HCT116 (cell line): ENCODE data around the gene TECTA. TPM values are rescaled to one million over a fixed set of nuclear protein-coding genes. Genes with fewer than 3 reads are reported as not detected.

Source experiments
- ATAC-seq: fragments of 200-7000 bp; cut with Tn5 transposase; 2 replicates; pipeline ENCODE4 v1.9.1; 2020; ENCODE audit warnings: mild to moderate bottlenecking, moderate library complexity
- BruUV-seq: library from RNA; stranded (reverse); fragments of 400-500 nt; replicated peaks from 2 replicates; lab custom pipeline; 2021; lab: Mats Ljungman, UMichigan
- CTCF ChIA-PET: fragments of 300-600 bp; sonication (Branson Sonifier 250); formaldehyde crosslinking; loops from one replicate; lab custom pipeline; 2021; ENCODE audit warnings: antibody characterized with exemption; lab: Charles Lee
- POLR2A ChIA-PET: fragments of 300-600, 350-600 bp; sonication (Branson Sonifier 250); formaldehyde crosslinking; loops from one replicate; lab custom pipeline; 2021; ENCODE audit warnings: antibody characterized with exemption; lab: Charles Lee
- RAD21 ChIA-PET, 2 experiments: fragments of 300-600 bp; sonication (Branson Sonifier 250); formaldehyde crosslinking; loops; one replicate each; lab custom pipeline; 2023; ENCODE audit warnings: low total read pairs in 2 of 2; ENCODE audit not compliant: uncharacterized antibody in 2 of 2, unreplicated experiment in 2 of 2, low non-redundant PET in 1 of 2; lab: Charles Lee
- DNase-seq: peaks from one replicate; pipeline ENCODE4 v3.0.0-alpha.2; 2010; ENCODE audit warnings: low read depth, low spot score
- H2AFZ ChIP-seq: fragments of 200-600 bp; shearing (Covaris generic), sonication (generic); 2 replicates; pipeline ENCODE4 v1.6.1; 2017; ENCODE audit warnings: low read depth, mixed run types, mixed read lengths, antibody characterized with exemption, low read length; ENCODE audit not compliant: poor library complexity, severe bottlenecking
- H3K27ac ChIP-seq: 2 replicates; pipeline ENCODE4 v1.5.1; 2012; ENCODE audit warnings: low read depth, low read length
- H3K27me3 ChIP-seq: fragments of 200-600 bp; sonication (generic); 2 replicates; pipeline ENCODE4 v1.6.1; 2016; ENCODE audit warnings: mixed run types, low read length, mixed read lengths; ENCODE audit not compliant: insufficient read depth
- H3K36me3 ChIP-seq, 2 experiments: fragments of 200-500 bp in 1 of 2; fragments of 200-600 bp in 1 of 2; sonication (Bioruptor generic) in 1 of 2; sonication (generic) in 1 of 2; 2 replicates each; pipeline versions ENCODE4 v1.5.1 to v1.6.1; 2014 to 2016; ENCODE audit warnings: low read length in 2 of 2, inconsistent platforms in 1 of 2, mixed read lengths in 1 of 2, mixed run types in 1 of 2; ENCODE audit not compliant: insufficient read depth in 2 of 2, control insufficient read depth in 1 of 2
- H3K4me1 ChIP-seq, 2 experiments: fragments of 200-600 bp in 1 of 2; sonication (generic) in 1 of 2; 2 replicates each; pipeline versions ENCODE4 v1.5.1 to v1.6.1; 2012 to 2017; ENCODE audit warnings: low read length in 2 of 2, inconsistent platforms in 1 of 2, mild to moderate bottlenecking in 1 of 2, mixed read lengths in 1 of 2, mixed run types in 1 of 2, moderate library complexity in 1 of 2; ENCODE audit not compliant: insufficient read depth in 2 of 2, control insufficient read depth in 1 of 2
- H3K4me2 ChIP-seq: fragments of 200-600 bp; sonication (generic); 2 replicates; pipeline ENCODE4 v1.6.1; 2017; ENCODE audit warnings: mixed run types, low read length, mixed read lengths
- H3K4me3 ChIP-seq, 2 experiments: fragments of 200-600 bp in 1 of 2; sonication (generic) in 1 of 2; replicated peaks in 1 of 2; 2 replicates each; pipeline ENCODE4 v1.5.1; 2011 to 2016; ENCODE audit warnings: low read length in 2 of 2, control low read depth in 1 of 2, low read depth in 1 of 2, mild to moderate bottlenecking in 1 of 2, mixed read lengths in 1 of 2, mixed run types in 1 of 2
- H3K79me2 ChIP-seq: fragments of 200-600 bp; sonication (generic); 2 replicates; pipeline ENCODE4 v1.6.1; 2017; ENCODE audit warnings: mild to moderate bottlenecking, mixed run types, low read length, moderate library complexity, mixed read lengths; ENCODE audit not compliant: insufficient read depth
- H3K9ac ChIP-seq: fragments of 200-600 bp; sonication (generic); 2 replicates; pipeline ENCODE4 v1.6.1; 2016; ENCODE audit warnings: low read length, mixed read lengths
- H3K9me2 ChIP-seq: fragments of 200-600 bp; sonication (generic), shearing (Covaris generic); 2 replicates; pipeline ENCODE4 v1.6.1; 2017; ENCODE audit warnings: mixed run types, mild to moderate bottlenecking, moderate library complexity; ENCODE audit not compliant: insufficient read depth
- H3K9me3 ChIP-seq, 2 experiments: fragments of 200-500 bp in 1 of 2; fragments of 200-600 bp in 1 of 2; sonication (Bioruptor generic) in 1 of 2; sonication (generic) in 1 of 2; 2 replicates each; pipeline ENCODE4 v1.6.1; 2014 to 2017; ENCODE audit warnings: low read length in 2 of 2, mixed read lengths in 2 of 2, inconsistent platforms in 1 of 2, low read depth in 1 of 2, mild to moderate bottlenecking in 1 of 2, mixed run types in 1 of 2, moderate library complexity in 1 of 2; ENCODE audit not compliant: control insufficient read depth in 1 of 2, insufficient read depth in 1 of 2
- H4K20me1 ChIP-seq: fragments of 200-600 bp; sonication (generic), shearing (Covaris generic); 2 replicates; pipeline ENCODE4 v1.6.1; 2017; ENCODE audit warnings: mixed run types, mild to moderate bottlenecking, moderate library complexity; ENCODE audit not compliant: insufficient read depth
- CBX3 ChIP-seq: IDR thresholded peaks from 2 replicates; pipeline ENCODE4 v1.6.1; 2012; ENCODE audit warnings: low read depth
- EGR1 ChIP-seq: IDR thresholded peaks from 2 replicates; pipeline ENCODE4 v1.6.1; 2012; ENCODE audit warnings: low read depth
- ELF1 ChIP-seq: IDR thresholded peaks from 2 replicates; pipeline ENCODE4 v1.6.1; 2012; ENCODE audit warnings: low read depth, borderline replicate concordance
- EZH2 ChIP-seq: fragments of 200-600 bp; sonication (generic); IDR thresholded peaks from 2 replicates; pipeline ENCODE4 v1.6.1; 2017; ENCODE audit warnings: antibody characterized with exemption, mixed run types
- EZH2phosphoT487 ChIP-seq: fragments of 200-600 bp; IDR thresholded peaks from 2 replicates; pipeline ENCODE4 v1.6.1; 2018; ENCODE audit warnings: antibody characterized with exemption, borderline replicate concordance
- FOSL1 ChIP-seq: IDR thresholded peaks from 2 replicates; pipeline ENCODE4 v1.6.1; 2012; ENCODE audit warnings: low read depth
- JUND ChIP-seq: IDR thresholded peaks from 2 replicates; pipeline ENCODE4 v1.6.1; 2012
- POLR2A ChIP-seq: IDR thresholded peaks from 2 replicates; pipeline ENCODE4 v1.7.0; 2011; ENCODE audit warnings: borderline replicate concordance; ENCODE audit not compliant: insufficient read depth, insufficient read length; ENCODE audit errors: extremely low read depth
- POLR2AphosphoS5 ChIP-seq: IDR thresholded peaks from 2 replicates; pipeline ENCODE4 v1.6.1; 2011; ENCODE audit warnings: mild to moderate bottlenecking, low read depth, low read length, moderate library complexity
- RAD21 ChIP-seq: IDR thresholded peaks from 2 replicates; pipeline ENCODE4 v1.6.1; 2012; ENCODE audit warnings: low read depth, mild to moderate bottlenecking
- SIN3A ChIP-seq: IDR thresholded peaks from 2 replicates; pipeline ENCODE4 v1.6.1; 2012; ENCODE audit warnings: low read depth
- SP1 ChIP-seq: IDR thresholded peaks from 2 replicates; pipeline ENCODE4 v1.6.1; 2012; ENCODE audit warnings: low read depth
- SRF ChIP-seq: IDR thresholded peaks from 2 replicates; pipeline ENCODE4 v1.6.1; 2012; ENCODE audit warnings: low read depth
- YY1 ChIP-seq: IDR thresholded peaks from 2 replicates; pipeline ENCODE4 v1.6.1; 2011; ENCODE audit warnings: low read length, low read depth, moderate library complexity, mild to moderate bottlenecking; ENCODE audit not compliant: insufficient replicate concordance; ENCODE audit errors: extremely low read depth
- ZFX ChIP-seq: fragments of 450-650 bp; IDR thresholded peaks from 2 replicates; pipeline ENCODE4 v1.6.1; 2017
- intact Hi-C: fragments of 100-400 bp; cut with micrococcal nuclease; formaldehyde crosslinking; loops from 2 replicates; pipeline ENCODE4 v1.10.0; 2022
- total RNA-seq: library from RNA; stranded (reverse); gene quantifications from one replicate; pipeline ENCODE4 v1.2.1, GENCODE V29; 2021; ENCODE audit not compliant: unreplicated experiment
- TF ChIP-seq, protein P1 (sequence below): IDR thresholded peaks from 2 replicates; pipeline ENCODE4 v1.6.1; 2011; ENCODE audit warnings: mild to moderate bottlenecking, low read length, moderate library complexity; ENCODE audit not compliant: insufficient replicate concordance; ENCODE audit errors: extremely low read depth
- TF ChIP-seq, protein P2 (sequence below): IDR thresholded peaks from 2 replicates; pipeline ENCODE4 v1.6.1; 2012
- TF ChIP-seq, protein P3 (sequence below): IDR thresholded peaks from 2 replicates; pipeline ENCODE4 v1.6.1; 2012; ENCODE audit warnings: low read depth
- TF ChIP-seq, protein P4 (sequence below): IDR thresholded peaks from 2 replicates; pipeline ENCODE4 v1.6.1; 2012
- TF ChIP-seq, protein P5 (sequence below), 3 experiments: fragments of 200-600 bp in 1 of 3; sonication (generic) in 1 of 3; IDR thresholded peaks in 2 of 3; conservative IDR thresholded peaks in 1 of 3; 2 replicates each; pipeline ENCODE4 v1.5.1; 2012 to 2017; ENCODE audit warnings: low read depth in 2 of 3, low read length in 2 of 3, antibody characterized with exemption in 1 of 3, borderline replicate concordance in 1 of 3, control low read depth in 1 of 3, mild to moderate bottlenecking in 1 of 3, mixed read lengths in 1 of 3, mixed run types in 1 of 3, moderate library complexity in 1 of 3; ENCODE audit not compliant: insufficient read depth in 1 of 3

The TECTA gene
- total RNA-seq, 1 experiment from 2014 or later: 0.81 TPM

DNA sequence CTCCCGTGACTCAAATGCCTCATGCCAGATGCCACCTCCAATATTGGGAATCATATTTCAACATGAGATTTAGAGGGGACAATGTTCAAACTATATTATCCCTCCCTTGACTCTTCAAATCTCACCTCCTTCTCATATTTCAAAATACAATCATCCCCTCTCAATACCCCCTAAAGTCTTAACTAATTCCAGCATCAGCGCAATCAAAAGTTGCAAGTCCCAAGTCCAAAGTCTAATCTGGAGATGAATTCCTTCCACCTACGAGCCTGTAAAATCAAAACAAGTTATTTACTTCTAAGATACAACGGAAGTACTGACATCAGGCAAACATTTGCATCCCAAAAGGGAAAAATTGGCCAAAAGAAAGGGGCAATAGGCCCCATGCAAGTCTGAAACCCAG is 124.3 kb downstream of the TECTA start:
- DNase-seq (no peak), ATAC-seq (no peak)
- RAD21 ChIA-PET: no interaction called here
- Histone ChIP-seq H3K4me2 (no peak overlapping the region), H2AFZ (no peak overlapping the region), H3K36me3 (no peaks in the 10 kb centered on the region), H3K4me3 (no peak overlapping the region), H3K79me2 (no peaks in the 10 kb centered on the region), H4K20me1 (no peaks in the 10 kb centered on the region), H3K4me1 (no peaks in the 10 kb centered on the region), H3K27ac (no peak overlapping the region), H3K9me3 (no peaks in the 10 kb centered on the region), H3K9me2 (no peaks in the 10 kb centered on the region), H3K27me3 (peaks cover 31% of the 10 kb centered on the region; the same call in 1 of the 2 replicates), H3K9ac (no peak overlapping the region)
- POLR2A ChIA-PET: interaction anchor here (1.1 kb wide), 1 partner anchor 240 kb away, joined by 3 read pairs; no protein-coding TSS in a partner anchor
- intact Hi-C loops: no loop called here
- CTCF ChIA-PET: no interaction called here
- BruUV-seq: no TSS peak
- TF ChIP-seq ELF1 (no peak), POLR2AphosphoS5 (no peak), FOSL1 (no peak), POLR2A (no peak), EZH2phosphoT487 (no peak), ZFX (no peak), JUND (no peak), CBX3 (no peak), SRF (no peak), EZH2 (no peak), SP1 (no peak), YY1 (no peak), RAD21 (no peak), SIN3A (no peak), EGR1 (no peak)
- TF ChIP-seq, protein P1, sequence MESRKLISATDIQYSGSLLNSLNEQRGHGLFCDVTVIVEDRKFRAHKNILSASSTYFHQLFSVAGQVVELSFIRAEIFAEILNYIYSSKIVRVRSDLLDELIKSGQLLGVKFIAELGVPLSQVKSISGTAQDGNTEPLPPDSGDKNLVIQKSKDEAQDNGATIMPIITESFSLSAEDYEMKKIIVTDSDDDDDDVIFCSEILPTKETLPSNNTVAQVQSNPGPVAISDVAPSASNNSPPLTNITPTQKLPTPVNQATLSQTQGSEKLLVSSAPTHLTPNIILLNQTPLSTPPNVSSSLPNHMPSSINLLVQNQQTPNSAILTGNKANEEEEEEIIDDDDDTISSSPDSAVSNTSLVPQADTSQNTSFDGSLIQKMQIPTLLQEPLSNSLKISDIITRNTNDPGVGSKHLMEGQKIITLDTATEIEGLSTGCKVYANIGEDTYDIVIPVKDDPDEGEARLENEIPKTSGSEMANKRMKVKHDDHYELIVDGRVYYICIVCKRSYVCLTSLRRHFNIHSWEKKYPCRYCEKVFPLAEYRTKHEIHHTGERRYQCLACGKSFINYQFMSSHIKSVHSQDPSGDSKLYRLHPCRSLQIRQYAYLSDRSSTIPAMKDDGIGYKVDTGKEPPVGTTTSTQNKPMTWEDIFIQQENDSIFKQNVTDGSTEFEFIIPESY: no peak
- TF ChIP-seq, protein P2, sequence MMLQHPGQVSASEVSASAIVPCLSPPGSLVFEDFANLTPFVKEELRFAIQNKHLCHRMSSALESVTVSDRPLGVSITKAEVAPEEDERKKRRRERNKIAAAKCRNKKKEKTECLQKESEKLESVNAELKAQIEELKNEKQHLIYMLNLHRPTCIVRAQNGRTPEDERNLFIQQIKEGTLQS: no peak
- TF ChIP-seq, protein P3, sequence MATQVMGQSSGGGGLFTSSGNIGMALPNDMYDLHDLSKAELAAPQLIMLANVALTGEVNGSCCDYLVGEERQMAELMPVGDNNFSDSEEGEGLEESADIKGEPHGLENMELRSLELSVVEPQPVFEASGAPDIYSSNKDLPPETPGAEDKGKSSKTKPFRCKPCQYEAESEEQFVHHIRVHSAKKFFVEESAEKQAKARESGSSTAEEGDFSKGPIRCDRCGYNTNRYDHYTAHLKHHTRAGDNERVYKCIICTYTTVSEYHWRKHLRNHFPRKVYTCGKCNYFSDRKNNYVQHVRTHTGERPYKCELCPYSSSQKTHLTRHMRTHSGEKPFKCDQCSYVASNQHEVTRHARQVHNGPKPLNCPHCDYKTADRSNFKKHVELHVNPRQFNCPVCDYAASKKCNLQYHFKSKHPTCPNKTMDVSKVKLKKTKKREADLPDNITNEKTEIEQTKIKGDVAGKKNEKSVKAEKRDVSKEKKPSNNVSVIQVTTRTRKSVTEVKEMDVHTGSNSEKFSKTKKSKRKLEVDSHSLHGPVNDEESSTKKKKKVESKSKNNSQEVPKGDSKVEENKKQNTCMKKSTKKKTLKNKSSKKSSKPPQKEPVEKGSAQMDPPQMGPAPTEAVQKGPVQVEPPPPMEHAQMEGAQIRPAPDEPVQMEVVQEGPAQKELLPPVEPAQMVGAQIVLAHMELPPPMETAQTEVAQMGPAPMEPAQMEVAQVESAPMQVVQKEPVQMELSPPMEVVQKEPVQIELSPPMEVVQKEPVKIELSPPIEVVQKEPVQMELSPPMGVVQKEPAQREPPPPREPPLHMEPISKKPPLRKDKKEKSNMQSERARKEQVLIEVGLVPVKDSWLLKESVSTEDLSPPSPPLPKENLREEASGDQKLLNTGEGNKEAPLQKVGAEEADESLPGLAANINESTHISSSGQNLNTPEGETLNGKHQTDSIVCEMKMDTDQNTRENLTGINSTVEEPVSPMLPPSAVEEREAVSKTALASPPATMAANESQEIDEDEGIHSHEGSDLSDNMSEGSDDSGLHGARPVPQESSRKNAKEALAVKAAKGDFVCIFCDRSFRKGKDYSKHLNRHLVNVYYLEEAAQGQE: no peak
- TF ChIP-seq, protein P4, sequence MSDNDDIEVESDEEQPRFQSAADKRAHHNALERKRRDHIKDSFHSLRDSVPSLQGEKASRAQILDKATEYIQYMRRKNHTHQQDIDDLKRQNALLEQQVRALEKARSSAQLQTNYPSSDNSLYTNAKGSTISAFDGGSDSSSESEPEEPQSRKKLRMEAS: no peak
- TF ChIP-seq, protein P5, sequence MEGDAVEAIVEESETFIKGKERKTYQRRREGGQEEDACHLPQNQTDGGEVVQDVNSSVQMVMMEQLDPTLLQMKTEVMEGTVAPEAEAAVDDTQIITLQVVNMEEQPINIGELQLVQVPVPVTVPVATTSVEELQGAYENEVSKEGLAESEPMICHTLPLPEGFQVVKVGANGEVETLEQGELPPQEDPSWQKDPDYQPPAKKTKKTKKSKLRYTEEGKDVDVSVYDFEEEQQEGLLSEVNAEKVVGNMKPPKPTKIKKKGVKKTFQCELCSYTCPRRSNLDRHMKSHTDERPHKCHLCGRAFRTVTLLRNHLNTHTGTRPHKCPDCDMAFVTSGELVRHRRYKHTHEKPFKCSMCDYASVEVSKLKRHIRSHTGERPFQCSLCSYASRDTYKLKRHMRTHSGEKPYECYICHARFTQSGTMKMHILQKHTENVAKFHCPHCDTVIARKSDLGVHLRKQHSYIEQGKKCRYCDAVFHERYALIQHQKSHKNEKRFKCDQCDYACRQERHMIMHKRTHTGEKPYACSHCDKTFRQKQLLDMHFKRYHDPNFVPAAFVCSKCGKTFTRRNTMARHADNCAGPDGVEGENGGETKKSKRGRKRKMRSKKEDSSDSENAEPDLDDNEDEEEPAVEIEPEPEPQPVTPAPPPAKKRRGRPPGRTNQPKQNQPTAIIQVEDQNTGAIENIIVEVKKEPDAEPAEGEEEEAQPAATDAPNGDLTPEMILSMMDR (IDR thresholded peaks at IDR 0.05 in 2 of 3, conservative IDR thresholded peaks at IDR 0.05 in 1 of 3; ENCODE audit: borderline replicate concordance in 1 of 3, insufficient read depth in 1 of 3, low read depth in 2 of 3, low read length in 2 of 3): no peak
